NCI-H1048 (cell line): ENCODE measurements around the gene CD5L.

Experiments
- DNase-seq: peaks from one replicate; lab custom pipeline; 2025; lab: John Stamatoyannopoulos, UW

The CD5L gene

DNA sequence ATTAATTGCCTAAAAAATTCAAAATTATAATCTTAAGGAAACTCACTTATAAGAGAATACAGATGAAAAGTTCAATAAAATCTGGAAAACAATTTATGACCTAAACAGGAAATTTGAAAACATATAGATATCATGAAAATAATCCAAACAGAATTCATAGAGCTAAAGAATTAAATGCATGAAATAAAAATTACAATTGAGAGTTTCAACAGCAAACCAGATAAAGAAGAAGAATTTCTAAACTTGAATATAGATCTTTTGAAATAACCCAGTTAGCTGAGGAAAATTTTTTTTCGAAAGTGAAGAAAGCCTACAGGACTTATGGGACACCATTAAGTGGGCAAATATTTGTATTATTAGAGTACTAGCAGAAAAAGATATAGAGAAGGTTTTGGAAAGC, 28.3 kb downstream of the CD5L start:
- DNase-seq, result no peak

DNA sequence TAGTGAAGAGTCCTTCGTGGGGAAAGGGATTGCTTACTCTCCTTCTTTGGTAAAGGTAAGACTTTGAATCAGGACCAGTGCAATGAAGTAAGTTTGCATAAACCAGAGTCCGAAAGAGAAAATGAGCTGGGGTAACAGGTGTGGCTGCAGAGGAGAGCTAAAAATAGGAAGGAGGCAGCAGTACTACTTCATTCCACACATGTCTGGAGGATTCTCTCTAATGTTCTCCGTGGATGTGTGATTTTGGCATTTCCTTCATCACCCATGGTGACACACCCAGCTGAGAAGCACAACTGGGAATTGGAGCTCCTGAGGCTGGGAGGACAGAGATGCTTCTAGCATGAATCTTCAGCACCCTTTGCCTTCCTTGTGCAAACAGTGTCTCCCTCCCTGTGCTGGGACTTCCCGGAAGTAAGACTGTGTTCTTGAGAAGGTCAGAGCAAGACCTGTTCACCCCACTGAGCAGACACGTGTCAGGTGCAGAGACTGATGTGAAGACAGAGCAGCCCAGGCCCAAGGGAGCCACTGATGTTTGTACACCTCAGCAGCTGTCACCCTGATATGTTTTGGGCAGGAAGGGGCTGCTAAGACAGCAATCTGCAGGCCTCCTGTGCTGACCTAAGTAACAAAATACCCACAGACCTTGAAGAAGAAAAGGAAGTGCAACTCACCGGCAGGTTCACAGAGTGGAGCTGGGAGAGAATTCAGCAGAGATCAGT, 35.0 kb downstream of the CD5L start:
- no peak for DNase-seq

GRCh38 chr1:157803851-157804250, 37.8 kb downstream of the CD5L start:
- no peak for DNase-seq

- DNase-seq, result no peak
Measured at GRCh38 chr1:157799996-157800395, 41.6 kb downstream of the CD5L start.

DNA sequence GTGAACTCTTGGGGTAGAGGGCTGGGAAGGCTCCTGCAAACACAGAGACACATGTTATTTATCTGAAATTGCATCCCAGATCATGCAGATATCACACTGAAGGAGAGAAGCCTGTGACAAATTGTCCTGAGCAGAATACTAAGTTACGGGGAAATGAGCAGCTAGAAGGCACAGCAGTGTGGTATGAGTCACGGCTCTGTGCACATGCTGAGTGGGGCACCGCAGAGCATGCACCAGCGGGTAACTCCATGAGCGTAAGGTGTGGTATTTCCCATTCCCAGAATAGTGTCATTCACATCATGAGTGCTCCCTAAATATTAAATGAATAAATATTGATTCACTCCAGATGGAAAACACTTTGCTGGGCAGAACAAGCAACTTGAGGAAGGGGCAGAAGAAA, 43.4 kb downstream of the CD5L start:
- DNase-seq, result no peak

- DNase-seq, result no peak
Measured at GRCh38 chr1:157785248-157785647, 56.4 kb downstream of the CD5L start.

DNA sequence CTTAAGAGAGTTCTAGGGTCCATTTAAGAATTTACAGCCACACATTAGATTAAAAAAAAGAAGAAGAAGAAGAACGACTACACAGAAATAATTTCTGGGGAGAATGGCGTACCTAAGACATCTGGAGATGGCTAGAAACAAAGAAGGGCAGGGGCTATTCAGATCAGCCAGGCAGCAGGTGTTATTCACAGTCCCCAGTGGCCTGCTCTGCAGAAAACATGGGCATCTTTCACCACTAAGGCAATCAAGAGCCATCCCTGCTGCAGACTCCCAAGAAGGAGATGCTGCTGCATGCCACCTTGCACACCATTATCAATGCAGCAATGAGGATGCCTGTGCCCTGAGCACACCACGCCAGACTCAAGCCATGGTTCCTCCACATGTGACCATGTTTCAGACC, 56.8 kb downstream of the CD5L start:
- no peak for DNase-seq

DNA sequence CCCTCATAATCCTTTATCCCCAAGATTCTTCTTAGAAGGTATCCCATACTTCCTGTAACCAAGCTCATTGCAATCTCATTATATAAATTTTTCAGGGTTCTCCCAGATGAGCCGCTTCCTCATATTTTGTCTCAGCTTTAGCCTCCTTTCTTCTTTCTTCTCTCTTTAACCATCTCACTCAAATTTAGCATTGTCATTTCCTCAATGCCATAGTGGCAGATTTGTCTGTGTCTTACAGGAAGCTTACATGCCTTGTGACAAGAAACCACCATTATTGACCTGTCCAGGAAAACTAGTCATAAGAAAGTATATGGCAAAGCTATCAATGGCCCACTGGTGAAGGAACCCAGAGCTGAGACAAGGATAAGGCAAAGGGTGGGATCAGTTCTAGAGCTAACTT, 58.7 kb downstream of the CD5L start:
- no peak for DNase-seq

DNA sequence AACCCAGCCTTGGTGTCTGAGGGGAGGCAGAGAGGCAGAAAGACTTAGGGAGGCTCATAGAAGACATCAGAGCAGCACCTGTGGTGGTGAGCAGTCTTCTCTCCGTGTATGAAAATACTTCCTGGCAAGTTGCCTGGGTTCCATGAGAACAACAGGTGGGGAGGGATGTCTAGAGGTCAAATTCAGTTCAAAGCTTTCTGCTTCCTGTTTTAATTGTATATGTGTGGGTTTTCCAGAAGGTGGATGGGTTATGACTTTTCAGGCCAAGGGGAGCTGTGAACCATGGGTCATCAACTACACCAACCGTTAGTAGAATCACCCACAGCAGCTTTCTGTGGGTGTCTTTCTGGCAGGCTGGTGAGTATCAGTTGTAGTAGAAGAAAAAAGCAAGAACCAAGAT, 60.6 kb downstream of the CD5L start:
- DNase-seq, result no peak
